CD4-positive, alpha-beta T cell treated with Interferon gamma for 1 hour (primary cell): ENCODE data around the gene BMX.
A peak's percentile ranks its signal among the peaks of the same experiment; 100 is the strongest.

Experiments used
- DNase-seq: peaks from one replicate; pipeline ENCODE4 v3.0.0-alpha.2; 2020

BMX gene

GRCh38 chrX:15509845-15510244, 9.2 kb downstream of the BMX start:
- DNase-seq = no peak

- DNase-seq = no peak
These were observed 11.0 kb downstream of the BMX start for GRCh38 chrX:15511563-15511962.

- no peak for DNase-seq
These were observed 11.9 kb downstream of the BMX start for GRCh38 chrX:15512401-15512965.

GRCh38 chrX:15514279-15514678, 13.7 kb downstream of the BMX start:
- no peak for DNase-seq

- no peak for DNase-seq
These were observed 15.3 kb downstream of the BMX start for GRCh38 chrX:15515931-15516330.

GRCh38 chrX:15522464-15522863, 21.9 kb downstream of the BMX start:
- DNase-seq = no peak

- no peak for DNase-seq
These were observed 22.5 kb downstream of the BMX start for GRCh38 chrX:15523088-15523487.

GRCh38 chrX:15524417-15524816, 23.8 kb downstream of the BMX start:
- no peak for DNase-seq

- no peak for DNase-seq
These were observed 25.2 kb downstream of the BMX start for GRCh38 chrX:15525664-15526416.

- DNase-seq = no peak
These were observed 28.6 kb downstream of the BMX start for GRCh38 chrX:15529165-15529564.

- no peak for DNase-seq
These were observed 29.7 kb downstream of the BMX start for GRCh38 chrX:15530318-15530717.

- no peak for DNase-seq
These were observed 46.1 kb downstream of the BMX start for GRCh38 chrX:15546745-15547144.

- DNase-seq = no peak
These were observed 46.7 kb downstream of the BMX start for GRCh38 chrX:15547356-15547755.

GRCh38 chrX:15549189-15550012, 48.8 kb downstream of the BMX start:
- DNase-seq = no peak

GRCh38 chrX:15559227-15559626, 58.6 kb downstream of the BMX start:
- DNase-seq = no peak

GRCh38 chrX:15560924-15561323, 60.3 kb downstream of the BMX start:
- DNase-seq = no peak

GRCh38 chrX:15563056-15563455, 62.4 kb downstream of the BMX start:
- DNase-seq = no peak

GRCh38 chrX:15564981-15565579, 64.5 kb downstream of the BMX start:
- DNase-seq = peak; percentile 13

- no peak for DNase-seq
These were observed 65.6 kb downstream of the BMX start for GRCh38 chrX:15566244-15566643.

- no peak for DNase-seq
These were observed 66.7 kb downstream of the BMX start for GRCh38 chrX:15567267-15567666.

- no peak for DNase-seq
These were observed 67.4 kb downstream of the BMX start for GRCh38 chrX:15567886-15568616.

GRCh38 chrX:15570145-15570544, 69.5 kb downstream of the BMX start:
- DNase-seq = no peak

- no peak for DNase-seq
These were observed 73.4 kb downstream of the BMX start for GRCh38 chrX:15574017-15574416.
